ENCODE measurements around the gene MAPRE2. TPM values are rescaled to one million over a fixed set of nuclear protein-coding genes. Genes with fewer than 3 reads are reported as not detected.
"Not testable (repeated sequence)": the region's sequence is repeated elsewhere in the genome, so short reads cannot be mapped to it uniquely, and the experiment has no call there.

Gene MAPRE2
- total and polyA plus RNA-seq, 2 experiments from 2014 or later = 11.2 to 16.1 TPM

GRCh38 chr18:35167857-35168256 is 126.6 kb downstream of the MAPRE2 start:
- in situ Hi-C loops (cut with MboI) = no loop called here

GRCh38 chr18:35170323-35170722 is 129.1 kb downstream of the MAPRE2 start:
- H3K27me3 ChIP-seq (replicated peaks; ENCODE audit: insufficient read depth); H3K4me3 ChIP-seq; H3F3A ChIP-seq (ENCODE audit: insufficient read depth); H3K27ac ChIP-seq; H3K9ac ChIP-seq; H3K9me2 ChIP-seq (ENCODE audit: insufficient read depth); H3K9me3 ChIP-seq (ENCODE audit: low read depth); H3K79me2 ChIP-seq (ENCODE audit: insufficient read depth); H4K20me1 ChIP-seq (ENCODE audit: insufficient read depth); H2AFZ ChIP-seq; H3K4me1 ChIP-seq (ENCODE audit: insufficient read depth); in situ Hi-C loops (cut with MboI); DNase-seq; H3K4me2 ChIP-seq (ENCODE audit: unreplicated experiment); H3K36me3 ChIP-seq (ENCODE audit: low read depth): not testable (repeated sequence)
- WGBS, 2 experiments (ENCODE audit: low coverage in 1 of 2, low lambda C conversion rate in 2 of 2, missing lambda C conversion rate in 2 of 2) = 4 to 8% methylated on average over 1 of the region's 1 CpG

More at GRCh38 chr18:35167857-35168256, 126.6 kb downstream of the MAPRE2 start:
- no peaks in the 10 kb centered on the region for H3K36me3 ChIP-seq (ENCODE audit: low read depth)
- no peaks in the 10 kb centered on the region for H3K9me3 ChIP-seq (ENCODE audit: low read depth)
- no peaks in the 10 kb centered on the region for H3F3A ChIP-seq (ENCODE audit: insufficient read depth)
- H3K79me2 ChIP-seq (ENCODE audit: insufficient read depth) = no peaks in the 10 kb centered on the region
- H3K9me2 ChIP-seq (ENCODE audit: insufficient read depth) = no peaks in the 10 kb centered on the region
- no peak overlapping the region for H3K27ac ChIP-seq
- 0 out of 2 replicates have a peak, but pooled peaks cover 16% of the 10 kb centered on the region for H3K27me3 ChIP-seq (replicated peaks; ENCODE audit: insufficient read depth)
- H3K4me3 ChIP-seq = no peak overlapping the region
- no peaks in the 10 kb centered on the region for H3K4me1 ChIP-seq (ENCODE audit: insufficient read depth)
- no peak for DNase-seq
- H3K4me2 ChIP-seq (ENCODE audit: unreplicated experiment) = no peak overlapping the region
- H4K20me1 ChIP-seq (ENCODE audit: insufficient read depth) = no peaks in the 10 kb centered on the region
- H3K9ac ChIP-seq = no peak overlapping the region
- H2AFZ ChIP-seq = no peak overlapping the region
- TF ChIP-seq EZH2phosphoT487 (IDR thresholded peaks at IDR 0.05; ENCODE audit: insufficient read depth, low read depth) (no peak), EZH2 (IDR thresholded peaks at IDR 0.05; ENCODE audit: insufficient read depth, poor library complexity, severe bottlenecking) (no peak)

- Histone ChIP-seq H3K27ac (no peak overlapping the region), H3K4me2 (ENCODE audit: unreplicated experiment) (peak overlapping the region; percentile 30), H3K4me1 (ENCODE audit: insufficient read depth) (no peaks in the 10 kb centered on the region), H3K9ac (no peak overlapping the region), H3K27me3 (replicated peaks; ENCODE audit: insufficient read depth) (0 out of 2 replicates have a peak, but pooled peaks cover 6% of the 10 kb centered on the region), H4K20me1 (ENCODE audit: insufficient read depth) (no peaks in the 10 kb centered on the region), H2AFZ (no peak overlapping the region; the same call in 1 of the 2 replicates), H3K4me3 (no peak overlapping the region), H3K9me3 (ENCODE audit: low read depth) (no peaks in the 10 kb centered on the region), H3K9me2 (ENCODE audit: insufficient read depth) (no peaks in the 10 kb centered on the region), H3F3A (ENCODE audit: insufficient read depth) (no peaks in the 10 kb centered on the region), H3K79me2 (ENCODE audit: insufficient read depth) (no peaks in the 10 kb centered on the region), H3K36me3 (ENCODE audit: low read depth) (no peaks in the 10 kb centered on the region)
- TF ChIP-seq EZH2 (IDR thresholded peaks at IDR 0.05; ENCODE audit: insufficient read depth, poor library complexity, severe bottlenecking) (no peak), EZH2phosphoT487 (IDR thresholded peaks at IDR 0.05; ENCODE audit: insufficient read depth, low read depth) (no peak)
- peak; percentile 45 for DNase-seq
- WGBS, 2 experiments (ENCODE audit: low coverage in 1 of 2, low lambda C conversion rate in 2 of 2, missing lambda C conversion rate in 2 of 2) = 3 to 5% methylated on average over 5 of the region's 5 CpGs
- in situ Hi-C loops (cut with MboI) = no loop called here
Observed at GRCh38 chr18:35171315-35171987, 130.2 kb downstream of the MAPRE2 start.

GRCh38 chr18:35172009-35172408 is 130.8 kb downstream of the MAPRE2 start:
- H3K4me2 ChIP-seq (ENCODE audit: unreplicated experiment) = no peak overlapping the region
- TF ChIP-seq EZH2phosphoT487 (IDR thresholded peaks at IDR 0.05; ENCODE audit: insufficient read depth, low read depth) (no peak), EZH2 (IDR thresholded peaks at IDR 0.05; ENCODE audit: insufficient read depth, poor library complexity, severe bottlenecking) (no peak)
- no peak overlapping the region for H2AFZ ChIP-seq

More at GRCh38 chr18:35172009-35172408, 130.8 kb downstream of the MAPRE2 start:
- WGBS, 2 experiments (ENCODE audit: low coverage in 1 of 2, low lambda C conversion rate in 2 of 2, missing lambda C conversion rate in 2 of 2) = 77 to 78% methylated on average over 3 of the region's 3 CpGs
- H3K36me3 ChIP-seq (ENCODE audit: low read depth) = no peaks in the 10 kb centered on the region
- DNase-seq = no peak
- no peaks in the 10 kb centered on the region; the same call in 1 of the 2 replicates for H3F3A ChIP-seq (ENCODE audit: insufficient read depth)
- in situ Hi-C loops (cut with MboI) = no loop called here
- H3K4me3 ChIP-seq = no peak overlapping the region
- no peaks in the 10 kb centered on the region for H4K20me1 ChIP-seq (ENCODE audit: insufficient read depth)
- no peaks in the 10 kb centered on the region for H3K9me2 ChIP-seq (ENCODE audit: insufficient read depth)
- H3K9me3 ChIP-seq (ENCODE audit: low read depth) = no peaks in the 10 kb centered on the region
- no peaks in the 10 kb centered on the region for H3K79me2 ChIP-seq (ENCODE audit: insufficient read depth)
- H3K27ac ChIP-seq = no peak overlapping the region
- no peaks in the 10 kb centered on the region for H3K4me1 ChIP-seq (ENCODE audit: insufficient read depth)
- 0 out of 2 replicates have a peak, but pooled peaks cover 4% of the 10 kb centered on the region for H3K27me3 ChIP-seq (replicated peaks; ENCODE audit: insufficient read depth)
- H3K9ac ChIP-seq = no peak overlapping the region
